Activated CD8-positive, alpha-beta memory T cell treated with anti-CD3 and anti-CD28 coated beads, Interleukin-2, amount 10 ng/mL, durations not matched to agents 7 days and 5 days (primary cell): ENCODE data around the gene LAMA3. TPM values are rescaled to one million over a fixed set of nuclear protein-coding genes. Genes with fewer than 3 reads are reported as not detected.

Experiments used
- ATAC-seq: fragments of 150-1000 bp; cut with Tn5 transposase; one replicate; pipeline ENCODE4 v1.10.0; 2021; ENCODE audit warnings: moderate library complexity
- CTCF ChIA-PET: fragments of 350-600 bp; sonication (Branson Sonifier 250); formaldehyde crosslinking; loops from one replicate; lab custom pipeline; 2021; ENCODE audit warnings: antibody characterized with exemption; lab: Charles Lee
- DNase-seq: peaks from one replicate; pipeline ENCODE4 v3.0.0-alpha.2; 2020
- H3K27ac Mint-ChIP-seq: one replicate; pipeline ENCODE4 v1.8.0; 2021; ENCODE audit warnings: mild to moderate bottlenecking, mixed read lengths
- H3K27me3 Mint-ChIP-seq: one replicate; pipeline ENCODE4 v1.8.0; 2021; ENCODE audit warnings: mixed read lengths
- H3K36me3 Mint-ChIP-seq: one replicate; pipeline ENCODE4 v1.8.0; 2021; ENCODE audit warnings: mild to moderate bottlenecking, mixed read lengths
- H3K4me1 Mint-ChIP-seq: one replicate; pipeline ENCODE4 v1.8.0; 2021; ENCODE audit warnings: mixed read lengths
- H3K4me3 Mint-ChIP-seq: one replicate; pipeline ENCODE4 v1.8.0; 2021; ENCODE audit warnings: mild to moderate bottlenecking, moderate library complexity, mixed read lengths
- H3K9me3 Mint-ChIP-seq: one replicate; pipeline ENCODE4 v1.8.0; 2022; ENCODE audit warnings: low read depth, mixed read lengths
- total RNA-seq, 2 experiments: library from RNA; stranded (reverse); gene quantifications; one replicate each; pipeline ENCODE4 v1.2.3, GENCODE V29; 2021

LAMA3 gene
- total RNA-seq, 2 experiments from 2014 or later, result 0.23 TPM; not detected in 1

DNA sequence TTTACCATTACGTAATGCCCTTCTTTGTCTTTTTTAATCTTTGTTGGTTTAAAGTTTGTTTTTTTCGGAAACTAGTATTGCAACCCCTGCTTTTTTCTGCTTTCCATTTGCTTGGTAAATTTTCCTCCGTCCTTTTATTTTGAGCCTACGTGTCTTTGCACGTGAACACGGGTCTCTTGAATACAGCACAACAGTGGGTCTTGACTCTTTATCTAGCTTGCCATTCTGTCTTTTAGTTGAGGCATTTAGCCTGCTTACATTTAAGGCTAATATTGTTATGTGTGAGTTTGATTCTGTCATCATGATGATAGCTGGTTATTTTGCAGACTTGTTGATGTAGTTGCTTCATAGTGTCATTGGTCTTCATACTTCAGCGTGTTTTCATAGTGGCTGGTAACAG lies 287.9 kb downstream of the LAMA3 start:
- H3K4me1 Mint-ChIP-seq, result peaks cover 29% of the 10 kb centered on the region
- H3K9me3 Mint-ChIP-seq, result peaks cover 10% of the 10 kb centered on the region
- H3K27ac Mint-ChIP-seq, result no peak overlapping the region
- ATAC-seq, result no peak
- peaks cover 26% of the 10 kb centered on the region for H3K36me3 Mint-ChIP-seq
- H3K27me3 Mint-ChIP-seq, result peaks cover 7% of the 10 kb centered on the region
- no peak overlapping the region for H3K4me3 Mint-ChIP-seq
- CTCF ChIA-PET, result interaction anchor here (1.6 to 1.7 kb wide), 3 partner anchors 8 to 26 kb away, joined by 3 to 6 read pairs (median 4); no protein-coding TSS in a partner anchor
- no peak for DNase-seq

DNA sequence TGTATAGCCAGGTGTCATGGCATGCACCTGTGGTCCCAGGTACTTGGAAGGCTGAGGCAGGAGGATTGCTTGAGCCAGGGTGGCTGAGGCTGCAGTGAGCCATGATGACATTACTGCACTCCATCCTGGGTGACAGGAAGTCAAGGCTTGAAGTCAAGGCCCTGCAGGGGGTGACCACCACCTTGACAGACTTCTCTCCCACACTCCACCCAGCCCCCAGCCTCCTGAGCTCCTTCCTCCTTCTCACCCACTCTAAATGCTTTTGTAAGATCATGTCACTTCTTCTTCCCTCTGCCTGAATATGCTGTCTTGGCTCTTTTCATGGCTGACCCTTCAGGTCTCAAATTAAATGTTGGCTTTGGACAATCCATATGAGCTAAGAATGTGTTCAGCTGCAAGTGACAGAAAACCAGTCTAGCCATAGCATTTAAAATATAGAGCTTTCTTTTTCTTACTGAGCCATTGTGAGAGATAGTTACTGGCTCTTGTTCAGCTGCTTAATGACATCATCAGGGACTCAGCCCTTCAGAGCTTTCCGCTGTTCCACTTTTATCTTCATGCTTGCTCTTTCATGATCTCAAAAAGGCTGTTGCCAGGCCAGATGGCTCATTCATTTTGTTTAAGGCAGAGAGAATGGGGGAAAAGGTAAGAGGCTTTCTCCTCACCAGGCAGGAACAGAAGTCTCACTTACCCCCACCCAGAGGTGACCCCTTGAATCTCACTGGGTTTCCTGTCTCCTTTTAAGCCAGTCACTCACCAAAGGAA lies 288.6 kb downstream of the LAMA3 start:
- ATAC-seq (no peak), DNase-seq (no peak)
- no peak overlapping the region for H3K27ac Mint-ChIP-seq
- CTCF ChIA-PET, result interaction anchor here (1.6 to 1.7 kb wide), 3 partner anchors 8 to 26 kb away, joined by 3 to 6 read pairs (median 4); no protein-coding TSS in a partner anchor
- peaks cover 10% of the 10 kb centered on the region for H3K9me3 Mint-ChIP-seq
- peaks cover 24% of the 10 kb centered on the region for H3K4me1 Mint-ChIP-seq
- H3K36me3 Mint-ChIP-seq, result peaks cover 26% of the 10 kb centered on the region
- peaks cover 7% of the 10 kb centered on the region for H3K27me3 Mint-ChIP-seq
- H3K4me3 Mint-ChIP-seq, result no peak overlapping the region

DNA sequence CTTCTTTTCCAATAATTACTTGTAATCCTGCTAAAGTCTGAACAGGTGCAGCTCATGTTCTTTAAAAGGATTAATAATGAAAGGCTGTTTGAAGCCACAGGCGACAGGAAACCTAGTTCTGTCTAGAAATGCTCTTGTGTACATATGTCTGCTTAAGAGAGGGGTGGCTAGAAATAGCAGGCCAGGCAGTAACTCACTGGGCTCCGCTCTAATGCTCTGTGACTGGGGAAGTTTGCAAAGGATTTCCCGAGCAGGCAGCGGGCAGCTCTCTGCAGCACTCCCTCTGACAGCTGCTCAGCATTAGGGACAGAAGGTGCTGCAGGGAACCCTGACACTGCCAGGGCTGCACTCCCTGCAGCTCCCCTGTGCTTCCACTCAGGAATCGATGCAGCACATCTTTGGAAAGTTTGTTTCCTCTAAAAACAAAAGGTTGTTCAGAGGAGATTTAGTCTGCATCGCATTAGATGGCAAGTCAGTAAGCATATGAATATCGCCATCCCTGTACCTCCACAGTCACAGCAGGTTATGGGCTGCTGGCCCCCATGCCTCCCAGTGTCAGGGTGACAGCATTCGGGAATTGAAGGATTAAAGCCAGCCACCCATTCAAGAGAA lies 292.2 kb downstream of the LAMA3 start:
- DNase-seq (no peak), ATAC-seq (no peak)
- Mint-ChIP-seq H3K9me3 (peaks cover 7% of the 10 kb centered on the region), H3K36me3 (peaks cover 15% of the 10 kb centered on the region), H3K4me3 (no peak overlapping the region), H3K27ac (no peak overlapping the region), H3K27me3 (peaks cover under 1% of the 10 kb centered on the region), H3K4me1 (peaks cover 29% of the 10 kb centered on the region)
- CTCF ChIA-PET, result no interaction called here

- CTCF ChIA-PET, result no interaction called here
- no peak for ATAC-seq
- H3K9me3 Mint-ChIP-seq, result peaks cover 8% of the 10 kb centered on the region
Measured at GRCh38 chr18:23982155-23983079, 293.2 kb downstream of the LAMA3 start.

GRCh38 chr18:23983112-23983511 lies 293.9 kb downstream of the LAMA3 start:
- CTCF ChIA-PET, result interaction anchor here (0.8 kb wide), 1 partner anchor 93 kb away, joined by 3 read pairs; no protein-coding TSS in a partner anchor
- Mint-ChIP-seq H3K4me1 (peaks cover 30% of the 10 kb centered on the region), H3K36me3 (peaks cover 13% of the 10 kb centered on the region), H3K9me3 (peaks cover 7% of the 10 kb centered on the region), H3K27me3 (no peaks in the 10 kb centered on the region), H3K27ac (no peak overlapping the region), H3K4me3 (no peak overlapping the region)
- no peak for ATAC-seq
- no peak for DNase-seq

More at GRCh38 chr18:23982155-23983079, 293.2 kb downstream of the LAMA3 start:
- Mint-ChIP-seq H3K4me1 (peaks cover 35% of the 10 kb centered on the region), H3K36me3 (peaks cover 12% of the 10 kb centered on the region), H3K4me3 (no peak overlapping the region), H3K27me3 (no peaks in the 10 kb centered on the region), H3K27ac (no peak overlapping the region)
- DNase-seq, result no peak

GRCh38 chr18:23986600-23987359 lies 297.5 kb downstream of the LAMA3 start:
- no peak for DNase-seq
- ATAC-seq, result peak; percentile 65
- H3K4me3 Mint-ChIP-seq, result no peak overlapping the region
- no peaks in the 10 kb centered on the region for H3K27me3 Mint-ChIP-seq
- CTCF ChIA-PET, result interaction anchor here (1.2 kb wide), 1 partner anchor 9 kb away, joined by 4 read pairs; no protein-coding TSS in a partner anchor
- peaks cover 7% of the 10 kb centered on the region for H3K9me3 Mint-ChIP-seq
- no peak overlapping the region for H3K27ac Mint-ChIP-seq
- H3K36me3 Mint-ChIP-seq, result peaks cover 17% of the 10 kb centered on the region
- peaks cover 41% of the 10 kb centered on the region for H3K4me1 Mint-ChIP-seq

GRCh38 chr18:23990474-23991410 lies 301.5 kb downstream of the LAMA3 start:
- Mint-ChIP-seq H3K36me3 (peaks cover 16% of the 10 kb centered on the region), H3K9me3 (peaks cover 7% of the 10 kb centered on the region), H3K4me1 (peaks cover 66% of the 10 kb centered on the region), H3K4me3 (no peak overlapping the region), H3K27ac (no peak overlapping the region), H3K27me3 (no peaks in the 10 kb centered on the region)
- no peak for DNase-seq
- ATAC-seq, result no peak
- CTCF ChIA-PET, result interaction anchor here (1.0 to 1.3 kb wide), 3 partner anchors 19 to 50 kb away, joined by 3 to 4 read pairs (median 3); no protein-coding TSS in a partner anchor

DNA sequence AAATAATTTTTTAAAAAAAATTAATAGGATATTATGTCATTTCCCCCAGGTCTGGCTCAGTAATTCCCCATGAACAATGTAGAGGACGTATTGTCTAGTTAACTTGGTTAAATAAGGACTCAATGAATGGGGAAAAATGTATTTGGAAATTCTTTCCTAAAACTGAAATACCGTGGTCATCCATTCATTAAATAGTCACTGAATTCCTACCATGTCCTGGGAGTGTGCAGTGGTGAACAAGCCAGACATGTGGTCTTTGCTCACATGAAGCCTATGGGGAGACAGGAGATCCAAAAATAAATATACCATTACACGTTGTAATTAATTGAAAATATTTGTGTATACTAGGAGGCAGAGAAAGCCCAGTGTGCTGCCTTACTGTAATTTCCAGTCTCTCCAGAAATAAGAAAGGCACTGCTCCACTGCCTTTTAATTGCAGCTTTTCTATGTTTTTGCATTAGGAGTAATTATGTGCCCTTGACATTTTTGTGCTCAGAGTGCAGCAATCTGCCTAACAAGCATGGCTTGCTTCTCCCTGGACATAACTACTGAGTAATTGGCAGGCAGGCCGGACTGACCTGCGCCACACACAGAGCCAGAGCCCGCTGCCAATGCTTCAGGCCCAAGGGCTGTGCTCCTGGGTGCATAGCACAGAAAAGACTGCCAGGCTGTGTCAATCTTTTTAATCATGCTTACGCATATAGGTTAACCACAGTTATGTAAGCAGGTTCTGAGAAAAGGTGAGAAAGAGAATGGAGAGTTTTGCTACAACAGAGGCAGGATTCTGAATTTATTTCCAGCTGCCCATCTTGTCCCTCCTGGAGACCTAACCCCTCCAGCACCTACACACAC lies 303.1 kb downstream of the LAMA3 start:
- peak; percentile 66 for DNase-seq

GRCh38 chr18:23992941-23993280 lies 303.7 kb downstream of the LAMA3 start:
- DNase-seq (no peak), ATAC-seq (no peak)
- Mint-ChIP-seq H3K27ac (peak overlapping the region; percentile 85), H3K36me3 (peaks cover 5% of the 10 kb centered on the region), H3K27me3 (no peaks in the 10 kb centered on the region), H3K4me1 (peaks cover 50% of the 10 kb centered on the region), H3K4me3 (peak overlapping the region; percentile 45), H3K9me3 (peaks cover 2% of the 10 kb centered on the region)
- CTCF ChIA-PET, result interaction anchor here (0.7 to 1.8 kb wide), 9 partner anchors 8 to 83 kb away, joined by 3 to 5 read pairs (median 3); no protein-coding TSS in a partner anchor

More for the DNA sequence above, 303.1 kb downstream of the LAMA3 start:
- H3K36me3 Mint-ChIP-seq, result peaks cover 9% of the 10 kb centered on the region
- H3K4me1 Mint-ChIP-seq, result peaks cover 54% of the 10 kb centered on the region
- ATAC-seq, result peak; percentile 97
- CTCF ChIA-PET, result interaction anchor here (0.8 to 1.8 kb wide), 9 partner anchors 8 to 84 kb away, joined by 3 to 5 read pairs (median 3); no protein-coding TSS in a partner anchor
- peak overlapping the region; percentile 45 for H3K4me3 Mint-ChIP-seq
- peak overlapping the region; percentile 85 for H3K27ac Mint-ChIP-seq
- H3K9me3 Mint-ChIP-seq, result peaks cover 4% of the 10 kb centered on the region
- H3K27me3 Mint-ChIP-seq, result no peaks in the 10 kb centered on the region

DNA sequence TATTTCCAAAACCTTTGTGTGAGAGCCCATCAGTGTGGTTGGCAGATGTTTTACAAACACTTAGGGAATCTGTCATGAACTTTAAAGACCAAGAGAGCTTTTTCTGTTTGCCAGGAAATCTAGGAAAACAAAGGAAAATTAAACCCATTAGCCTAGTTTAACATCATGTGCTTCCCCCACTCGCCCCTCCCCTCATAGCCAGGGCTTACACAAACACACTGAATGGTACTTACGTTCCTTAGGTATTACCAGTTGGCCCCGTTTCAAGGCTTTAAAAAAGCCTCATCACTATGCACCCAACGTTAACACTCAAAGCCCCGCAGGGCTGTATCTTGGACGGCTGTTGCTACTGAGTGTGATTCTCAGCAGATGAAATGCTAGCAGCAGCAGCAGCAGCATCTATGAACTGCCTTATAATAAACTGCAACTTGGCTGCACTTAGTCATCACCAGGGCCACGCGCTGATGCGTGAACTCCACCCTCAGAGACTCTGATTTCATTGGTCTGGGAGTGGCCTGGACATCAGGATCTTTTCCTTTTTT lies 305.2 kb downstream of the LAMA3 start:
- Mint-ChIP-seq H3K27ac (peak overlapping the region; percentile 68), H3K36me3 (peaks cover 5% of the 10 kb centered on the region), H3K27me3 (no peaks in the 10 kb centered on the region), H3K9me3 (no peaks in the 10 kb centered on the region), H3K4me1 (peaks cover 56% of the 10 kb centered on the region), H3K4me3 (peak overlapping the region; percentile 57)
- DNase-seq (no peak), ATAC-seq (no peak)
- CTCF ChIA-PET, result interaction anchor here (0.7 to 1.0 kb wide), 3 partner anchors 21 to 61 kb away, joined by 3 read pairs; no protein-coding TSS in a partner anchor
